K562 (cell line): Measurements from ENCODE around the gene KIF3A. TPM values are rescaled to one million over a fixed set of nuclear protein-coding genes. Genes with fewer than 3 reads are reported as not detected.
A peak's percentile ranks its signal among the peaks of the same experiment; 100 is the strongest.

Experiments used
- ATAC-seq: fragments of 200-7000 bp; cut with Tn5 transposase; 3 replicates; pipeline ENCODE4 v1.9.1; 2020; ENCODE audit warnings: moderate library complexity
- BruUV-seq: library from RNA; stranded (reverse); fragments of 400-500 nt; replicated peaks from 2 replicates; lab custom pipeline; 2021; lab: Mats Ljungman, UMichigan
- CTCF ChIA-PET: fragments of 300-600 bp; formaldehyde crosslinking; extraction: SDS; loops from one replicate; lab custom pipeline; 2021; ENCODE audit warnings: low intra/inter-chr PET ratio; lab: Yijun Ruan, JAX
- POLR2A ChIA-PET: fragments of 300-600, 350-650 bp; sonication (Branson Sonifier 250); formaldehyde crosslinking; extraction: SDS; loops from one replicate; lab custom pipeline; 2021; ENCODE audit warnings: antibody characterized with exemption, inconsistent platforms; lab: Yijun Ruan, JAX
- DNase-seq, 4 experiments: peaks; one replicate each; pipeline versions ENCODE4 v3.0.0 to v3.0.0-alpha.2; 2011 to 2018; ENCODE audit warnings: low spot score in 3 of 4, mixed read lengths in 3 of 4; ENCODE audit errors: extremely low read depth in 1 of 4
- FAIRE-seq: peaks from 2 replicates; lab custom pipeline; 2011; peaks lifted over from hg19 to GRCh38; lab: Jason Lieb, UNC
- H2AFZ ChIP-seq: 2 replicates; pipeline ENCODE4 v1.6.0; 2011; ENCODE audit warnings: low read depth, low read length, control low read depth, inconsistent platforms
- H3K27ac ChIP-seq: fragments of 200-600 bp; 3 replicates; pipeline ENCODE4 v1.8.0; 2011; ENCODE audit warnings: low read depth, mild to moderate bottlenecking, control low read depth, inconsistent platforms, low read length, moderate library complexity, mixed read lengths; ENCODE audit errors: extremely low read depth
- H3K27me3 ChIP-seq, 2 experiments: fragments of 300-600 bp in 1 of 2; 2 replicates in 1 of 2; 3 replicates in 1 of 2; pipeline versions ENCODE4 v1.6.0 to v1.8.0; 2011; ENCODE audit warnings: inconsistent platforms in 2 of 2, low read length in 2 of 2, mild to moderate bottlenecking in 1 of 2, mixed read lengths in 1 of 2, moderate library complexity in 1 of 2; ENCODE audit not compliant: control insufficient read depth in 2 of 2, insufficient read depth in 2 of 2
- H3K36me3 ChIP-seq: fragments of 300-600 bp; 3 replicates; pipeline ENCODE4 v1.8.0; 2011; ENCODE audit warnings: mild to moderate bottlenecking, low read length, inconsistent platforms; ENCODE audit not compliant: control insufficient read depth, insufficient read depth
- H3K4me1 ChIP-seq, 2 experiments: fragments of 200-600 bp in 1 of 2; replicated peaks in 1 of 2; 2 replicates in 1 of 2; 3 replicates in 1 of 2; pipeline versions ENCODE4 v1.5.1 to v1.8.0; 2011; ENCODE audit warnings: inconsistent platforms in 2 of 2, low read length in 2 of 2, mild to moderate bottlenecking in 1 of 2, mixed read lengths in 1 of 2, moderate library complexity in 1 of 2; ENCODE audit not compliant: control insufficient read depth in 2 of 2, insufficient read depth in 2 of 2
- H3K4me2 ChIP-seq: 2 replicates; pipeline ENCODE4 v1.6.1; 2011; ENCODE audit warnings: low read length, control low read depth, inconsistent platforms, mixed read lengths; ENCODE audit not compliant: insufficient read depth
- H3K4me3 ChIP-seq: fragments of 200-600 bp; sonication (generic), shearing (Covaris generic); 2 replicates; pipeline ENCODE4 v1.5.1; 2016; ENCODE audit warnings: control low read depth, inconsistent platforms
- H3K79me2 ChIP-seq: fragments of 200-600 bp; 3 replicates; pipeline ENCODE4 v1.8.0; 2011; ENCODE audit warnings: low read length, inconsistent platforms; ENCODE audit not compliant: control insufficient read depth, insufficient read depth
- H3K9ac ChIP-seq, 2 experiments: 2 replicates each; pipeline versions ENCODE4 v1.6.0 to v1.6.1; 2011; ENCODE audit warnings: low read depth in 2 of 2, low read length in 2 of 2, control low read depth in 1 of 2, inconsistent platforms in 1 of 2, mild to moderate bottlenecking in 1 of 2, mixed read lengths in 1 of 2; ENCODE audit not compliant: insufficient read depth in 1 of 2
- H3K9me1 ChIP-seq: one replicate; pipeline ENCODE4 v1.6.0; 2011; ENCODE audit warnings: inconsistent platforms, mild to moderate bottlenecking, low read length, moderate library complexity; ENCODE audit not compliant: control insufficient read depth, insufficient read depth
- H3K9me3 ChIP-seq: replicated peaks from 2 replicates; pipeline ENCODE4 v1.5.1; 2011; ENCODE audit warnings: low read depth, low read length, inconsistent platforms; ENCODE audit not compliant: control insufficient read depth, insufficient read depth
- H4K20me1 ChIP-seq: replicated peaks from 2 replicates; pipeline ENCODE4 v1.6.1; 2011; ENCODE audit warnings: low read length, inconsistent platforms, mixed read lengths; ENCODE audit not compliant: control insufficient read depth, insufficient read depth
- CHAMP1 ChIP-seq: fragments of 450-650 bp; IDR thresholded peaks from 2 replicates; pipeline ENCODE4 v1.6.1; 2016; ENCODE audit warnings: mild to moderate bottlenecking
- CHCHD3 ChIP-seq: fragments of 250-450 bp; sonication (Bioruptor Pico); IDR thresholded peaks from 2 replicates; pipeline ENCODE4 v2.1.2; 2022; ENCODE audit warnings: mild to moderate bottlenecking
- GATA2 ChIP-seq: sonication (generic); formaldehyde crosslinking; IDR thresholded peaks from 2 replicates; pipeline ENCODE4 v1.4.0; 2020; ENCODE audit warnings: mild to moderate bottlenecking, missing genetic modification reagents
- HDAC2 ChIP-seq: fragments of 450-650 bp; IDR thresholded peaks from 2 replicates; pipeline ENCODE4 v1.6.1; 2016; ENCODE audit warnings: mild to moderate bottlenecking
- POLR2AphosphoS5 ChIP-seq: IDR thresholded peaks from 2 replicates; pipeline ENCODE4 v1.6.1; 2011; ENCODE audit warnings: mild to moderate bottlenecking, low read depth, low read length, moderate library complexity; ENCODE audit not compliant: control insufficient read depth, insufficient read depth
- SMARCA5 ChIP-seq: fragments of 450-650 bp; IDR thresholded peaks from 2 replicates; pipeline ENCODE4 v1.6.1; 2016
- SNRNP70 ChIP-seq: fragments of 200-400 bp; formaldehyde crosslinking; optimal IDR thresholded peaks from 2 replicates; pipeline ENCODE3; 2017; ENCODE audit warnings: low read depth, low read length
- SRSF7 ChIP-seq: fragments of 200-400 bp; formaldehyde crosslinking; optimal IDR thresholded peaks from 2 replicates; pipeline ENCODE3; 2017; ENCODE audit warnings: mild to moderate bottlenecking, low read depth, low read length
- ZFP36 ChIP-seq: fragments of 150-350 bp; IDR thresholded peaks from 2 replicates; pipeline ENCODE4 v1.6.1; 2018; ENCODE audit warnings: low read length, low read depth; ENCODE audit not compliant: partially characterized antibody
- ZNF224 ChIP-seq: sonication (generic); formaldehyde crosslinking; IDR thresholded peaks from 2 replicates; pipeline ENCODE4 v1.8.0; 2022; ENCODE audit warnings: mild to moderate bottlenecking, missing genetic modification reagents
- WGBS: fragments of 100-300 bp; shearing (Covaris generic); methylation state at CpG from one replicate; pipeline ENCODE4 v1.1.6; 2016; ENCODE audit warnings: low coverage, mixed read lengths; ENCODE audit not compliant: insufficient coverage; ENCODE audit errors: missing lambda C conversion rate; 5-methylcytosine and 5-hydroxymethylcytosine counted together
- in situ Hi-C: fragments of 300-500 bp; cut with MboI; formaldehyde crosslinking; loops from 4 replicates; pipeline ENCODE4 v1.15.0; 2018; ENCODE audit warnings: inconsistent platforms, mixed read lengths
- intact Hi-C: fragments of 100-400 bp; cut with micrococcal nuclease; formaldehyde crosslinking; loops from 2 replicates; pipeline ENCODE4 v1.14.2; 2022
- polyA plus RNA-seq, 8 experiments: library from polyadenylated mRNA; depleted of rRNA in 4 of 8; stranded (reverse) in 5 of 8; unstranded in 3 of 8; fragments of >200 nt; fragmentation: Nextera tagmentation in 2 of 8; fragmentation: Illumina TruSeq in 1 of 8; extraction: Ambion mirVana in 2 of 8; extraction: Trizol in 1 of 8; gene quantifications; 2 replicates each; pipeline versions ENCODE4 v1.2.1 to v1.2.3, GENCODE V29; 2011 to 2014; ENCODE audit warnings: inconsistent platforms in 1 of 8, missing spikeins in 1 of 8
- total RNA-seq, 7 experiments: library from RNA; depleted of rRNA in 6 of 7; stranded (reverse); fragments of >200 nt in 6 of 7; fragmentation: Illumina TruSeq in 2 of 7; extraction: Trizol in 2 of 7; gene quantifications; 2 replicates each; pipeline versions ENCODE4 v1.2.1 to v1.2.3, GENCODE V29; 2011 to 2021; ENCODE audit warnings: low replicate concordance in 1 of 7

KIF3A gene
- total and polyA plus RNA-seq, 9 of the 15 experiments (the other 6 are each of a cell fraction or from before 2014, with no cell fraction given) = 1.5 to 7.8 (median 6.0) TPM

GRCh38 chr5:132659598-132660493 is 77.5 kb downstream of the KIF3A start:
- peaks cover 41 to 57% of the 10 kb centered on the region in 2 experiments for H3K4me1 ChIP-seq
- 81% methylated on average over 22 of the region's 23 CpGs for WGBS
- H3K9ac ChIP-seq = peak overlapping the region in 1 of 2 experiments; percentile 81; a peak in 2 of 4 replicates
- no peak overlapping the region for H3K4me3 ChIP-seq
- POLR2A ChIA-PET = interaction anchor here (0.5 to 2.4 kb wide), 7 partner anchors 10 to 119 kb away, joined by 3 to 7 read pairs (median 3); no protein-coding TSS in a partner anchor
- no peaks in the 10 kb centered on the region for H3K9me3 ChIP-seq
- no peak for ATAC-seq
- no peak for FAIRE-seq
- H3K9me1 ChIP-seq = no peaks in the 10 kb centered on the region
- TF ChIP-seq POLR2AphosphoS5 (no peak), ZFP36 (no peak), CHAMP1 (no peak), CHCHD3 (CRISPR knock-in tag) (no peak), SNRNP70 (no peak), ZNF224 (CRISPR knock-in tag) (no peak), SRSF7 (no peak), SMARCA5 (no peak), HDAC2 (no peak), GATA2 (no peak)
- intact Hi-C loops (loop anchor here (5.0 kb wide), 2 partner anchors 77 to 162 kb away; partner anchors contain the start of gene KIF3A), in situ Hi-C loops (no loop called here)
- H4K20me1 ChIP-seq = no peaks in the 10 kb centered on the region
- H3K27me3 ChIP-seq = no peaks in the 10 kb centered on the region
- no peak overlapping the region for H3K27ac ChIP-seq
- no peak for DNase-seq
- no peaks in the 10 kb centered on the region for H3K79me2 ChIP-seq
- H2AFZ ChIP-seq = no peak overlapping the region; the same call in 1 of the 2 replicates
- CTCF ChIA-PET = no interaction called here
- no peaks in the 10 kb centered on the region for H3K36me3 ChIP-seq
- no peak overlapping the region for H3K4me2 ChIP-seq
- no TSS peak for BruUV-seq
